ENCODE data around the gene TMF1.

- TF ChIP-seq POLR2A (IDR thresholded peaks at IDR 0.05): no peak
- TF ChIP-seq CTCF (IDR thresholded peaks at IDR 0.05): peak in 1 of 6 experiments; percentile 1
Observed at GRCh38 chr3:69092030-69092516, 39.9 kb upstream of the TMF1 start.

Data from Peyer's patch (tissue), 4 donors.